Stromal cell of bone marrow (primary cell): Measurements from ENCODE around the gene CACUL1.

Experiments used
- DNase-seq: peaks from one replicate; pipeline ENCODE4 v3.0.0-alpha.2; 2012; ENCODE audit warnings: low read depth

CACUL1 gene

GRCh38 chr10:118732245-118733165 lies 22.3 kb downstream of the CACUL1 start:
- no peak for DNase-seq

- DNase-seq: no peak
These were observed 23.9 kb downstream of the CACUL1 start for GRCh38 chr10:118730756-118731456.

- no peak for DNase-seq
These were observed 25.0 kb downstream of the CACUL1 start for GRCh38 chr10:118729641-118730258.

GRCh38 chr10:118729200-118729599 lies 25.6 kb downstream of the CACUL1 start:
- DNase-seq: no peak

- DNase-seq: peak; percentile 14
These were observed 28.8 kb downstream of the CACUL1 start for GRCh38 chr10:118725886-118726500.

GRCh38 chr10:118723466-118723865 lies 31.3 kb downstream of the CACUL1 start:
- peak; percentile 68 for DNase-seq

- DNase-seq: no peak
These were observed 33.3 kb downstream of the CACUL1 start for GRCh38 chr10:118721539-118721876.

GRCh38 chr10:118720685-118721538 lies 33.9 kb downstream of the CACUL1 start:
- peak; percentile 48 for DNase-seq

GRCh38 chr10:118714366-118714765 lies 40.4 kb downstream of the CACUL1 start:
- no peak for DNase-seq

GRCh38 chr10:118712930-118713634 lies 41.7 kb downstream of the CACUL1 start:
- no peak for DNase-seq

GRCh38 chr10:118712080-118712479 lies 42.7 kb downstream of the CACUL1 start:
- no peak for DNase-seq

- DNase-seq: no peak
These were observed 44.3 kb downstream of the CACUL1 start for GRCh38 chr10:118710487-118710886.

- DNase-seq: no peak
These were observed 46.2 kb downstream of the CACUL1 start for GRCh38 chr10:118708571-118708970.

- no peak for DNase-seq
These were observed 50.1 kb downstream of the CACUL1 start for GRCh38 chr10:118704711-118705110.

GRCh38 chr10:118701529-118702323 lies 53.0 kb downstream of the CACUL1 start:
- no peak for DNase-seq

- no peak for DNase-seq
These were observed 56.3 kb downstream of the CACUL1 start for GRCh38 chr10:118698421-118698820.

- peak; percentile 14 for DNase-seq
These were observed 59.9 kb downstream of the CACUL1 start for GRCh38 chr10:118694848-118695247.

GRCh38 chr10:118692872-118693271 lies 61.9 kb downstream of the CACUL1 start:
- peak; percentile 94 for DNase-seq

GRCh38 chr10:118689070-118689858 lies 65.5 kb downstream of the CACUL1 start:
- DNase-seq: no peak
